HG02759 (cell line): ENCODE results near the gene ARSB.
A peak's percentile ranks its signal among the peaks of the same experiment; 100 is the strongest.

Experiments
- ATAC-seq: cut with Tn5 transposase; IDR thresholded peaks from one replicate; pipeline ENCODE4 v1.9.1; 2021; ENCODE audit warnings: mild to moderate bottlenecking, moderate library complexity; ENCODE audit not compliant: unreplicated experiment

Gene ARSB

GRCh38 chr5:78731884-78732283 is 253.2 kb downstream of the ARSB start:
- no peak for ATAC-seq

GRCh38 chr5:78730300-78731094 is 254.6 kb downstream of the ARSB start:
- ATAC-seq, result no peak

- ATAC-seq, result peak; percentile 86
Measured at GRCh38 chr5:78727786-78728761, 257.0 kb downstream of the ARSB start.
